HCT116 (cell line): ENCODE results near the gene SAMD4A. TPM values are rescaled to one million over a fixed set of nuclear protein-coding genes. Genes with fewer than 3 reads are reported as not detected.

Source experiments
- ATAC-seq: fragments of 200-7000 bp; cut with Tn5 transposase; 2 replicates; pipeline ENCODE4 v1.9.1; 2020; ENCODE audit warnings: mild to moderate bottlenecking, moderate library complexity
- BruUV-seq: library from RNA; stranded (reverse); fragments of 400-500 nt; replicated peaks from 2 replicates; lab custom pipeline; 2021; lab: Mats Ljungman, UMichigan
- CTCF ChIA-PET: fragments of 300-600 bp; sonication (Branson Sonifier 250); formaldehyde crosslinking; loops from one replicate; lab custom pipeline; 2021; ENCODE audit warnings: antibody characterized with exemption; lab: Charles Lee
- POLR2A ChIA-PET: fragments of 300-600, 350-600 bp; sonication (Branson Sonifier 250); formaldehyde crosslinking; loops from one replicate; lab custom pipeline; 2021; ENCODE audit warnings: antibody characterized with exemption; lab: Charles Lee
- RAD21 ChIA-PET, 2 experiments: fragments of 300-600 bp; sonication (Branson Sonifier 250); formaldehyde crosslinking; loops; one replicate each; lab custom pipeline; 2023; ENCODE audit warnings: low total read pairs in 2 of 2; ENCODE audit not compliant: uncharacterized antibody in 2 of 2, unreplicated experiment in 2 of 2, low non-redundant PET in 1 of 2; lab: Charles Lee
- DNase-seq: peaks from one replicate; pipeline ENCODE4 v3.0.0-alpha.2; 2010; ENCODE audit warnings: low read depth, low spot score
- H2AFZ ChIP-seq: fragments of 200-600 bp; shearing (Covaris generic), sonication (generic); 2 replicates; pipeline ENCODE4 v1.6.1; 2017; ENCODE audit warnings: low read depth, mixed run types, mixed read lengths, antibody characterized with exemption, low read length; ENCODE audit not compliant: poor library complexity, severe bottlenecking
- H3K27ac ChIP-seq: 2 replicates; pipeline ENCODE4 v1.5.1; 2012; ENCODE audit warnings: low read depth, low read length
- H3K27me3 ChIP-seq: fragments of 200-600 bp; sonication (generic); 2 replicates; pipeline ENCODE4 v1.6.1; 2016; ENCODE audit warnings: mixed run types, low read length, mixed read lengths; ENCODE audit not compliant: insufficient read depth
- H3K36me3 ChIP-seq, 2 experiments: fragments of 200-500 bp in 1 of 2; fragments of 200-600 bp in 1 of 2; sonication (Bioruptor generic) in 1 of 2; sonication (generic) in 1 of 2; 2 replicates each; pipeline versions ENCODE4 v1.5.1 to v1.6.1; 2014 to 2016; ENCODE audit warnings: low read length in 2 of 2, inconsistent platforms in 1 of 2, mixed read lengths in 1 of 2, mixed run types in 1 of 2; ENCODE audit not compliant: insufficient read depth in 2 of 2, control insufficient read depth in 1 of 2
- H3K4me1 ChIP-seq, 2 experiments: fragments of 200-600 bp in 1 of 2; sonication (generic) in 1 of 2; 2 replicates each; pipeline versions ENCODE4 v1.5.1 to v1.6.1; 2012 to 2017; ENCODE audit warnings: low read length in 2 of 2, inconsistent platforms in 1 of 2, mild to moderate bottlenecking in 1 of 2, mixed read lengths in 1 of 2, mixed run types in 1 of 2, moderate library complexity in 1 of 2; ENCODE audit not compliant: insufficient read depth in 2 of 2, control insufficient read depth in 1 of 2
- H3K4me2 ChIP-seq: fragments of 200-600 bp; sonication (generic); 2 replicates; pipeline ENCODE4 v1.6.1; 2017; ENCODE audit warnings: mixed run types, low read length, mixed read lengths
- H3K4me3 ChIP-seq, 2 experiments: fragments of 200-600 bp in 1 of 2; sonication (generic) in 1 of 2; replicated peaks in 1 of 2; 2 replicates each; pipeline ENCODE4 v1.5.1; 2011 to 2016; ENCODE audit warnings: low read length in 2 of 2, control low read depth in 1 of 2, low read depth in 1 of 2, mild to moderate bottlenecking in 1 of 2, mixed read lengths in 1 of 2, mixed run types in 1 of 2
- H3K79me2 ChIP-seq: fragments of 200-600 bp; sonication (generic); 2 replicates; pipeline ENCODE4 v1.6.1; 2017; ENCODE audit warnings: mild to moderate bottlenecking, mixed run types, low read length, moderate library complexity, mixed read lengths; ENCODE audit not compliant: insufficient read depth
- H3K9ac ChIP-seq: fragments of 200-600 bp; sonication (generic); 2 replicates; pipeline ENCODE4 v1.6.1; 2016; ENCODE audit warnings: low read length, mixed read lengths
- H3K9me2 ChIP-seq: fragments of 200-600 bp; sonication (generic), shearing (Covaris generic); 2 replicates; pipeline ENCODE4 v1.6.1; 2017; ENCODE audit warnings: mixed run types, mild to moderate bottlenecking, moderate library complexity; ENCODE audit not compliant: insufficient read depth
- H3K9me3 ChIP-seq, 2 experiments: fragments of 200-500 bp in 1 of 2; fragments of 200-600 bp in 1 of 2; sonication (Bioruptor generic) in 1 of 2; sonication (generic) in 1 of 2; 2 replicates each; pipeline ENCODE4 v1.6.1; 2014 to 2017; ENCODE audit warnings: low read length in 2 of 2, mixed read lengths in 2 of 2, inconsistent platforms in 1 of 2, low read depth in 1 of 2, mild to moderate bottlenecking in 1 of 2, mixed run types in 1 of 2, moderate library complexity in 1 of 2; ENCODE audit not compliant: control insufficient read depth in 1 of 2, insufficient read depth in 1 of 2
- H4K20me1 ChIP-seq: fragments of 200-600 bp; sonication (generic), shearing (Covaris generic); 2 replicates; pipeline ENCODE4 v1.6.1; 2017; ENCODE audit warnings: mixed run types, mild to moderate bottlenecking, moderate library complexity; ENCODE audit not compliant: insufficient read depth
- CBX3 ChIP-seq: IDR thresholded peaks from 2 replicates; pipeline ENCODE4 v1.6.1; 2012; ENCODE audit warnings: low read depth
- CEBPB ChIP-seq: IDR thresholded peaks from 2 replicates; pipeline ENCODE4 v1.6.1; 2012; ENCODE audit warnings: low read depth
- EGR1 ChIP-seq: IDR thresholded peaks from 2 replicates; pipeline ENCODE4 v1.6.1; 2012; ENCODE audit warnings: low read depth
- FOSL1 ChIP-seq: IDR thresholded peaks from 2 replicates; pipeline ENCODE4 v1.6.1; 2012; ENCODE audit warnings: low read depth
- JUND ChIP-seq: IDR thresholded peaks from 2 replicates; pipeline ENCODE4 v1.6.1; 2012
- POLR2AphosphoS5 ChIP-seq: IDR thresholded peaks from 2 replicates; pipeline ENCODE4 v1.6.1; 2011; ENCODE audit warnings: mild to moderate bottlenecking, low read depth, low read length, moderate library complexity
- RAD21 ChIP-seq: IDR thresholded peaks from 2 replicates; pipeline ENCODE4 v1.6.1; 2012; ENCODE audit warnings: low read depth, mild to moderate bottlenecking
- SP1 ChIP-seq: IDR thresholded peaks from 2 replicates; pipeline ENCODE4 v1.6.1; 2012; ENCODE audit warnings: low read depth
- SRF ChIP-seq: IDR thresholded peaks from 2 replicates; pipeline ENCODE4 v1.6.1; 2012; ENCODE audit warnings: low read depth
- YY1 ChIP-seq: IDR thresholded peaks from 2 replicates; pipeline ENCODE4 v1.6.1; 2011; ENCODE audit warnings: low read length, low read depth, moderate library complexity, mild to moderate bottlenecking; ENCODE audit not compliant: insufficient replicate concordance; ENCODE audit errors: extremely low read depth
- ZFX ChIP-seq: fragments of 450-650 bp; IDR thresholded peaks from 2 replicates; pipeline ENCODE4 v1.6.1; 2017
- intact Hi-C: fragments of 100-400 bp; cut with micrococcal nuclease; formaldehyde crosslinking; loops from 2 replicates; pipeline ENCODE4 v1.10.0; 2022
- total RNA-seq: library from RNA; stranded (reverse); gene quantifications from one replicate; pipeline ENCODE4 v1.2.1, GENCODE V29; 2021; ENCODE audit not compliant: unreplicated experiment
- TF ChIP-seq, protein P1 (sequence below): IDR thresholded peaks from 2 replicates; pipeline ENCODE4 v1.6.1; 2011; ENCODE audit warnings: mild to moderate bottlenecking, low read length, moderate library complexity; ENCODE audit not compliant: insufficient replicate concordance; ENCODE audit errors: extremely low read depth
- TF ChIP-seq, protein P2 (sequence below): IDR thresholded peaks from 2 replicates; pipeline ENCODE4 v1.6.1; 2012
- TF ChIP-seq, protein P3 (sequence below): IDR thresholded peaks from 2 replicates; pipeline ENCODE4 v1.6.1; 2012; ENCODE audit warnings: low read depth

SAMD4A gene
- total RNA-seq, 1 experiment from 2014 or later: 9.0 TPM

DNA sequence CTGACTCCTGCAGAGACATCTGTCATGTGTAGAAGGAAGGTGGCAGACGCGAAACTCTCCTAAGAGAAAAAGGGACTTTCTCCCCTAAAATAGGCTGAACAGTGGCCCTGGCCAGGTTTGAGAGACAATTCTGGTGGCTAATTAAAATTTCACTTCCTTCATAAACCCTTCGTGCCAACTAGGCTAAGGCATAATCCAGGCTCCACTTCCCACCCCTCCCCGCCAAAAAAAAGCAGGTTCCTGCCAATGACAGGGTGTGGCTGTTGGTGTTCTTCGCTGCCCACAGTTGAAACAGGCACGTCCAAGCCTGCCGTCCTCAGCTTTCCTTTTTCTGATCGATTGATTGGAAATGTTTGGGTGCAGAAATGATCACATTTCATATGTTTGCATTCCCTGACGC, 191.1 kb downstream of the SAMD4A start (continued):
- TF ChIP-seq, protein P1, sequence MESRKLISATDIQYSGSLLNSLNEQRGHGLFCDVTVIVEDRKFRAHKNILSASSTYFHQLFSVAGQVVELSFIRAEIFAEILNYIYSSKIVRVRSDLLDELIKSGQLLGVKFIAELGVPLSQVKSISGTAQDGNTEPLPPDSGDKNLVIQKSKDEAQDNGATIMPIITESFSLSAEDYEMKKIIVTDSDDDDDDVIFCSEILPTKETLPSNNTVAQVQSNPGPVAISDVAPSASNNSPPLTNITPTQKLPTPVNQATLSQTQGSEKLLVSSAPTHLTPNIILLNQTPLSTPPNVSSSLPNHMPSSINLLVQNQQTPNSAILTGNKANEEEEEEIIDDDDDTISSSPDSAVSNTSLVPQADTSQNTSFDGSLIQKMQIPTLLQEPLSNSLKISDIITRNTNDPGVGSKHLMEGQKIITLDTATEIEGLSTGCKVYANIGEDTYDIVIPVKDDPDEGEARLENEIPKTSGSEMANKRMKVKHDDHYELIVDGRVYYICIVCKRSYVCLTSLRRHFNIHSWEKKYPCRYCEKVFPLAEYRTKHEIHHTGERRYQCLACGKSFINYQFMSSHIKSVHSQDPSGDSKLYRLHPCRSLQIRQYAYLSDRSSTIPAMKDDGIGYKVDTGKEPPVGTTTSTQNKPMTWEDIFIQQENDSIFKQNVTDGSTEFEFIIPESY: no peak
- TF ChIP-seq CBX3: no peak
- no peak for TF ChIP-seq SRF
- TF ChIP-seq, protein P2, sequence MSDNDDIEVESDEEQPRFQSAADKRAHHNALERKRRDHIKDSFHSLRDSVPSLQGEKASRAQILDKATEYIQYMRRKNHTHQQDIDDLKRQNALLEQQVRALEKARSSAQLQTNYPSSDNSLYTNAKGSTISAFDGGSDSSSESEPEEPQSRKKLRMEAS: no peak
- TF ChIP-seq, all 23 proteins: peak for 0

DNA sequence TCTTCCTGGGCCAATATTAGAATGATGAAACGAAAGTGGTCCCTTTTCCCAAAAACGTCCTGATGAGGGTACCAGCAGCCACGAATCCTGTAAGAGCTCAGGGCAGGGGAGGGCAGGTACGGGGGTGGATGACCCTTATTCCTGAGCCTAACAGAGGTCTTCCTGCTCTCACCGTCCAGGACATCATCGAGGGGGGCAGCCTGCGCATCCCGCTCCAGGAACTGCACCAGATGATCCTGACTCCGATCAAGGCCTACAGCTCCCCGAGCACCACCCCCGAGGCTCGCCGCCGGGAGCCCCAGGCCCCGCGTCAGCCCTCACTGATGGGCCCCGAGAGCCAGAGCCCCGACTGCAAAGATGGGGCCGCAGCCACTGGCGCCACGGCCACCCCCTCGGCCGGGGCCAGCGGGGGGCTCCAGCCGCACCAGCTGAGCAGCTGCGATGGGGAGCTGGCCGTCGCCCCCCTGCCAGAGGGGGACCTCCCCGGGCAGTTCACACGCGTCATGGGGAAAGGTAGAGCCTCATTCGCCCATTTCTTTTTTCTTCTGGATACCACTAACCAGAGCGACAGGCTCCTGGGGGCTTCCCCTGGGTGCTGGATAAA, 193.2 kb downstream of the SAMD4A start:
- Histone ChIP-seq H3K79me2 (no peaks in the 10 kb centered on the region), H3K4me2 (no peak overlapping the region), H3K9ac (no peak overlapping the region), H3K4me3 (no peak overlapping the region), H4K20me1 (no peaks in the 10 kb centered on the region), H3K9me3 (no peaks in the 10 kb centered on the region), H3K36me3 (no peaks in the 10 kb centered on the region), H3K27ac (no peak overlapping the region), H2AFZ (no peak overlapping the region), H3K9me2 (no peaks in the 10 kb centered on the region), H3K27me3 (no peaks in the 10 kb centered on the region), H3K4me1 (no peaks in the 10 kb centered on the region)
- DNase-seq (no peak), ATAC-seq (no peak)
- ChIA-PET CTCF (no interaction called here), RAD21 (no interaction called here), POLR2A (interaction anchor here (0.8 kb wide), 1 partner anchor 13 kb away, joined by 3 read pairs; no protein-coding TSS in a partner anchor)
- no peak for TF ChIP-seq SRF
- TF ChIP-seq POLR2AphosphoS5: no peak
- TF ChIP-seq ZFX: no peak
- TF ChIP-seq JUND: no peak
- TF ChIP-seq YY1: no peak
- TF ChIP-seq, protein P3, sequence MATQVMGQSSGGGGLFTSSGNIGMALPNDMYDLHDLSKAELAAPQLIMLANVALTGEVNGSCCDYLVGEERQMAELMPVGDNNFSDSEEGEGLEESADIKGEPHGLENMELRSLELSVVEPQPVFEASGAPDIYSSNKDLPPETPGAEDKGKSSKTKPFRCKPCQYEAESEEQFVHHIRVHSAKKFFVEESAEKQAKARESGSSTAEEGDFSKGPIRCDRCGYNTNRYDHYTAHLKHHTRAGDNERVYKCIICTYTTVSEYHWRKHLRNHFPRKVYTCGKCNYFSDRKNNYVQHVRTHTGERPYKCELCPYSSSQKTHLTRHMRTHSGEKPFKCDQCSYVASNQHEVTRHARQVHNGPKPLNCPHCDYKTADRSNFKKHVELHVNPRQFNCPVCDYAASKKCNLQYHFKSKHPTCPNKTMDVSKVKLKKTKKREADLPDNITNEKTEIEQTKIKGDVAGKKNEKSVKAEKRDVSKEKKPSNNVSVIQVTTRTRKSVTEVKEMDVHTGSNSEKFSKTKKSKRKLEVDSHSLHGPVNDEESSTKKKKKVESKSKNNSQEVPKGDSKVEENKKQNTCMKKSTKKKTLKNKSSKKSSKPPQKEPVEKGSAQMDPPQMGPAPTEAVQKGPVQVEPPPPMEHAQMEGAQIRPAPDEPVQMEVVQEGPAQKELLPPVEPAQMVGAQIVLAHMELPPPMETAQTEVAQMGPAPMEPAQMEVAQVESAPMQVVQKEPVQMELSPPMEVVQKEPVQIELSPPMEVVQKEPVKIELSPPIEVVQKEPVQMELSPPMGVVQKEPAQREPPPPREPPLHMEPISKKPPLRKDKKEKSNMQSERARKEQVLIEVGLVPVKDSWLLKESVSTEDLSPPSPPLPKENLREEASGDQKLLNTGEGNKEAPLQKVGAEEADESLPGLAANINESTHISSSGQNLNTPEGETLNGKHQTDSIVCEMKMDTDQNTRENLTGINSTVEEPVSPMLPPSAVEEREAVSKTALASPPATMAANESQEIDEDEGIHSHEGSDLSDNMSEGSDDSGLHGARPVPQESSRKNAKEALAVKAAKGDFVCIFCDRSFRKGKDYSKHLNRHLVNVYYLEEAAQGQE: no peak
- no peak for TF ChIP-seq CEBPB
- TF ChIP-seq FOSL1: no peak
- TF ChIP-seq SP1: no peak
- no peak for TF ChIP-seq RAD21
- TF ChIP-seq EGR1: no peak
- BruUV-seq: no TSS peak
- intact Hi-C loops: no loop called here
